Body of pancreas (tissue), 4 donors: ENCODE measurements around the gene ILRUN.

Experiments used
- POLR2A ChIP-seq, 3 donors: fragments of 450-650 bp; IDR thresholded peaks; one replicate each; pipeline ENCODE4 v1.6.1; 2016; ENCODE audit warnings: antibody characterized with exemption in 3 of 3, mild to moderate bottlenecking in 2 of 3
- TF ChIP-seq, protein P1 (sequence below), 7 experiments: fragments of 450-650 bp in 4 of 7; fragments of 200-600 bp in 3 of 7; sonication (generic) in 3 of 7; IDR thresholded peaks; one replicate each; pipeline ENCODE4 v1.5.1; 2016 to 2019; ENCODE audit warnings: antibody characterized with exemption in 7 of 7

DNA sequence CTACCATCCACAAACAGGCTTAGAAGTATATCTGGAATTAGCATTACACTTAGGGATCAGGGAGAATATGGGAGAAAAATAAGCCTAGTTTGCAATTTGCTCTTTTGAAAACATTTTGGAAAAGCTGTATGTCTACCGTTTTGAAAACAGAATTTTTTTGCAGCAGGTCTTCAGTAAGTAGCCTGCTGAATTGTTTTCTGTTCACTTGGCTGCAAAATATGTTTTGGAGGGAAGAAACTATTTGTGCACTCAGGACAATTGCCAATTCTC, 39.6 kb downstream of the ILRUN start:
- TF ChIP-seq POLR2A (IDR thresholded peaks at IDR 0.05), result no peak
- TF ChIP-seq, protein P1, sequence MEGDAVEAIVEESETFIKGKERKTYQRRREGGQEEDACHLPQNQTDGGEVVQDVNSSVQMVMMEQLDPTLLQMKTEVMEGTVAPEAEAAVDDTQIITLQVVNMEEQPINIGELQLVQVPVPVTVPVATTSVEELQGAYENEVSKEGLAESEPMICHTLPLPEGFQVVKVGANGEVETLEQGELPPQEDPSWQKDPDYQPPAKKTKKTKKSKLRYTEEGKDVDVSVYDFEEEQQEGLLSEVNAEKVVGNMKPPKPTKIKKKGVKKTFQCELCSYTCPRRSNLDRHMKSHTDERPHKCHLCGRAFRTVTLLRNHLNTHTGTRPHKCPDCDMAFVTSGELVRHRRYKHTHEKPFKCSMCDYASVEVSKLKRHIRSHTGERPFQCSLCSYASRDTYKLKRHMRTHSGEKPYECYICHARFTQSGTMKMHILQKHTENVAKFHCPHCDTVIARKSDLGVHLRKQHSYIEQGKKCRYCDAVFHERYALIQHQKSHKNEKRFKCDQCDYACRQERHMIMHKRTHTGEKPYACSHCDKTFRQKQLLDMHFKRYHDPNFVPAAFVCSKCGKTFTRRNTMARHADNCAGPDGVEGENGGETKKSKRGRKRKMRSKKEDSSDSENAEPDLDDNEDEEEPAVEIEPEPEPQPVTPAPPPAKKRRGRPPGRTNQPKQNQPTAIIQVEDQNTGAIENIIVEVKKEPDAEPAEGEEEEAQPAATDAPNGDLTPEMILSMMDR (IDR thresholded peaks at IDR 0.05), result no peak
